Central memory CD4-positive, alpha-beta T cell (primary cell): ENCODE measurements around the gene CCDC198.

Source experiments
- DNase-seq: peaks from one replicate; pipeline ENCODE4 v3.0.0; 2022
- total RNA-seq, 3 experiments: gene quantifications; one replicate each; lab custom pipeline; 2026; lab: John Stamatoyannopoulos, UW

Gene CCDC198, protein sequence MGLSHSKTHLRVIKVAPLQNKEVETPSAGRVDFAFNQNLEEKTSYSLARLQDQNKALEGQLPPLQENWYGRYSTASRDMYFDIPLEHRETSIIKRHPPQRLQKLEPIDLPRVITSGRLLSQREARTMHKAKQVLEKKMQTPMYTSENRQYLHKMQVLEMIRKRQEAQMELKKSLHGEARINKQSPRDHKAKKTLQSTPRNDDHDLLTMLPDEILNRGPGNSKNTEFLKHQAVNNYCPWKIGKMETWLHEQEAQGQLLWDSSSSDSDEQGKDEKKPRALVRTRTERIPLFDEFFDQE
- 0 reads per million in 3 experiments for total RNA-seq

DNA sequence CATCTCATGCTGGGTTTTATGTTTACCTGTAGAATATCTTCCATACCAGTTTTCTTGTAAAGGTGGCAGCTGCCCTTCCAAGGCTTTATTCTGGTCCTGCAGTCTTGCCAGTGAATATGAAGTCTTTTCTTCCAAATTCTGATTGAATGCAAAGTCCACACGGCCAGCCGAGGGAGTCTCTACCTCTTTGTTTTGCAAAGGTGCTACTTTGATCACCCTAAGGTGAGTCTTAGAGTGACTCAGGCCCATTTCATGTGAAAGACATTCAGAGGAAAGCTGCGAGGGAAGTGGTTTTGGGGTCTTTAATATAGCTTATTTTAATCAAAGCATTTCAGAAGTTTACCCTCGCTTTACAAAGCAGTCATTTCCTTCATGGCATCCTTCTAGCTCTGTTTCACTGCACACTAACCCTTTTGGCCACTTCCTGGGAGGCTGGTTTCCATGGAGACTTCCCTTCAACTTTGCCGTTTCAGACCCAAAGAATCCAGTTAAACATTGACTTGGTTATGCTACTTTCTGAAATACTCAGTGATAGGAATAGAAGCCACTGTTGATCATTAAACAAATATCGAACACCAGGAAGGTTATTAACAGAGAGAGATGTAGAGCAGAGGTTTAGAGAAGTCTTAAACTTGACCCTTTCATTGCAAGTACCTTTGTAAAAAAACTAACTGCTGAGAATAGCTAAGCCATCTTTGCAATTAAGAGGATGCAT, at the start of gene CCDC198:
TSS of gene CCDC198 (minus strand) at position 391 of the 715 bp plus-strand sequence. CDS start at position 249, 142 bp downstream.
- DNase-seq, result no peak

DNA sequence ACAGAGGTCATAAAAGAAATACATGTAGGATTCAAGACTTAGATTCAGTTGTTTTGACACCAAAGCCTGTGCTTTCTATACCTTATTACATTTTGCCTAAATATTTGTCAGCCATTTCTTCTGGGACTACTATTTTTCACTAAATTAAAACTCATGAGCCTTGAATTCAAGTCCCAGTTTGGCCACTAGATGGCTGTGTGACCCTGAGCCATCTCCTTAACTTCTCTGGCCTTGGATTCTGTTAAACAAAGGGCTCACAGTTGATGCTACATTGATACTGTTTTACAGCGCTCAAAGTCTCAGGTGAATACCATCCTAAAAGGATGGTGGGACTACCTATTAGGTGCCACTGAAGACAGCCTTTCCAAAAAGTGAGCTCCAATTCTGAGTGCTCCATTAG, 39.6 kb upstream of the CCDC198 start:
- DNase-seq, result no peak

DNA sequence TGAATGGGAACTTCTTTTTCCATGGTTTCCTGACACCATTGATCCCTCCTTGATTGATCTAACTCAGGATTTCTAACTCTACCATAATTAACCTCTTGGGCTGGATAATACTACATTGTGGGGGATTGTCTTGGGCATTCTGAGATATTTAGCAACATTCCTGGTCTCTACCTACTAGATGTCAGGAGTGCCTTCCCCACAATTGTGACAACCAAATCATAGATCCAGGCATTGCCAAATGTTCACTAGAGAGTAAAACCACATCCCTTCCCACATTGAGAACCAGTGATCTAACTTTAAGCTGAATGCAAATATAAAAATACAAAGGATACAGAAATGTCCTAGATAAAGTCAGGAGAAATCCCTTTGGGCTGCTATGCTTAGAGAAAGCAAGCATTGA, 36.9 kb upstream of the CCDC198 start:
- no peak for DNase-seq

DNA sequence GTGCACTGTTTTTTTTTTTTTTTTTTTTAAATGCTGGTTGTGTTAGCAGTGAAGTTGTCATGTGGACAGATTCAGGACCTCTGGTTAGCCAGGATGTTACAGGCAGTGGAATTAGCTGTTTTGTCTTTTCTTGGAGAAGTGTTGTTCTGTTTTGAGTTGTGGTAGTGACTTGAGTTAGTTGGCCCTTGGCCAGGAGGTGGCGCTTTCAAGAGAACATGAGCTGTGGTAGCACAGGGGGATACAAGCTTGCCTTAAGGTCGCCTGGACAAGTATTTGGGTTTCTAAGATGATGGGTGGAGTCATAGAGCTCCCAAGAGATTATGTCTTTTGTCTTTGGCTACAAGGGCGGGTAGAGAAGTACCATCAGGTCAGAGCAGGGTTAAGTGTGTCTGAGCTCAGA, 33.3 kb upstream of the CCDC198 start:
- no peak for DNase-seq

DNA sequence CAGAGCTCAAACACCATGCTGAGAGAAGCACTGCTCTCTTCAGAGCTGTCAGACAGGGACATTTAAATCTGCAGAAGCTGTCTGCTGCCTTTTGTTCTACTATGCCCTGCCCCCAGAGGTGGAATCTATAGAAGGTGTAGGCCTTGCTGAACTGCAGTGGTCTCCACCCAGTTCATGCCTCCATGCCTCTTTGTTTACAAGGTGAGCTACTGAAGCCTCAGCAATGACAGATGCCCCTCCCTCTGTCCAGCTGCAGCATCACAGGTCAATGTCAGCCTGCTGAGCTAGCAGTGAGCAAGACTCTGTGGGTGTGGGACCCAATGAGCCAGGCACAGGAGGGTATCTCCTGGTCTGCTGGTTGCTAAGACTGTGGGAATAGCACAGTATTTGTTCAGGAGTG, 25.4 kb upstream of the CCDC198 start:
- no peak for DNase-seq

DNA sequence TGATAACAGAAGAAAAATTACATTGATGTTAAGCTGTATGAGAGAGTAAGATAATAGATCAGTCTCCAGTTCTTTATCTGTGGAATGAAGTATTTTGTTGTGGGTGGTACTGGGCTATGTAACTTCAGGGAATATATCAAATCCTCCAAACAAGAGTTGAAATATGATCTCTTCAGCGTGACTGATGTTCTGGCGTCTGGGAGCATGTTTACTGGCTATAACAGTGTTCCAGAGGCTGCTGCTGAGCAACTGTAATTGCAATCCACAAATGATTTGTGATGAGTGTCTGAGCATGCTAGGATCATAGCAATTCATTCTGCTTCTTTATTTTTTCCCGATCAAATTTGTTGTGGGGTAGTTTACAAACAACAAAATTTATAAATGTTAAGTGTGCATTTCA, 18.6 kb upstream of the CCDC198 start:
- no peak for DNase-seq

DNA sequence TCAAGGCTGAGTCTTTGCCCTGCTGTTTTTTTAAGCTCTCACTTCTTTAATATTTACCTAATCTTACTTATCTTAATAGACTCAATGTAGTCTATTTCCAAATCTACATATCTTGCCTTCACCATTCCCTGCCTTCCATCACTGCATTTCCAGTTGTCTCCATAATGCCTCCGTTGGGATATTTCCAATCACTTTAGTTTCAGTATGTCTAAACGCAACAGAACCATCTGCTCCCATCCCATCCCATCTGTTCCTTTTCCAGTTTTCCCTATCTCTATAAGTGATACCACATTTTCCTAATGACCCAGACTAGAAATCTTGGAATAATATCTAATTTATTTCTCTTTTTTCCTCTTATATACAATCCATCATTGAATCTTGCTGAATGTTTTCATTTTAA, 15.1 kb upstream of the CCDC198 start:
- no peak for DNase-seq

DNA sequence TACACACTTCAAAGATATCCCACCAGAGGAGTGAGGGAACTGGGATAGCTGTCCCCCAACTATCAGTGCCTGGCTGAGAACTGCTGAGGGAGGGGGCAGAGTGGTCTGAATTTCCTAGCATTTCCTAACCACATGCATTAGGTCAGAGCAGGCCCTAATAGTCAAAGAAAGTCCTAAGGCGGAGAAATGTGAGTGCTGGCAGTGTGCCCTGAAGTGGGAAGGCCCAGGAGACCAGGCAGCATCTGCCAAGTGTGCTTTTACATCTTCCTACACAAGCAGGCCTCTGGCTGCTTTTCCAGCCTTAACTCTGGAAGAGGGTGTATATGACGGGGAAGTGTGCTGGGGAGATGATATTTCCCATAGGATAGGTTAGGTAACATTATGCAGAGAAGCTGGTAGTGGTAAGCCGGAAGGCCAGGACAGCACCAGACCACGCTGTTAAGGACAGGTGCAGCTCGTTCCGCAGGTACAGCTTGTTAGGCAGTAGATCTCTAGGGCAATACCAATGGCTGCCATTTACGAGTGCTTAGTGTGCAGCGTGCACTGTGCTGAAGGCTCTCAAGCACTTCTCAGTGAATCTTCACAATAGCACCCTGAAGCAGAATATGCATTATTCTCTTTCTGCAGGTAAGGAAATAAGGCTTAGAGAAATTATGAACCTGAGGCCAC, 9.1 kb upstream of the CCDC198 start:
- DNase-seq, result no peak

DNA sequence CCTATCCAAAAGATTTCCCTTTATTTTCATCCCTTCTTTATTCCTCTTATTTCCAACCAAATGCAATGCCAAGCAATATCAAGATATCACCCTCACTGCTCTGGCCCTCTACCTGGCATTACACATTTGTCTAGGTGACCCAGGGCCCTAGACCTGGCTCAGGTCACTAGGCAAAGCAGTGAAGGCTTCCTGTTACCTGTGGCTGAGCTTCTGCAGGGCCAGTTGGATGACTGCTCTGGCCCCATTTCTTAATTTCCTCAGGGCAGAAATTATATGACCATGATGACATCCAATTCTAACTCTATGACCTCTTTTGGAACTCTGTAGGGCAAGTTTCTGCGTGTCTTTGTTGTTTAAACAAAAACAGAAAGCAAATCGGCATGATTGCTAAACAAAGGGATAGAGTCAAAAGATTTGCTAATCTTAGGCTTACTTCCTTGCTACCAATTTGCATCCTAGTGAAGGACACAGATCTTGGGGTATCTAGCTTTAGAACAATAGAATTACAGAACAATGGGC, 7.4 kb upstream of the CCDC198 start:
- DNase-seq, result no peak

DNA sequence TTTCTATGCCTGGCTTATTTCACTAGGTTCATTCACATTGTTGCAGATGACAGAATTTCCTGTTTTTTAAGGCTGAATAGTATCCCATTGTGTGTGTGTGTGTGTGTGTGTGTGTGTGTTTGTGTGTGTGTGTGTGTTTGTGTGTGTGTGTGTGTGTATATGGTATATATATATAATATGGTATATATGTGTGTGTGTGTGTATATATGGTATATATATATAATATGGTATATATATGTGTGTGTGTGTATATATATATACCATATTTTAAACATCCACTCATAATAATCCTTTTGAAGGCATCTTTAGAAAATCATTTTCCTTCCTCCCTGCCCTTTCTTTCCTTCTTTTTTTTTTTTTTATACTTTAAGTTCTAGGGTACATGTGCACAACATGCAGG, 5.0 kb upstream of the CCDC198 start:
- DNase-seq, result no peak

DNA sequence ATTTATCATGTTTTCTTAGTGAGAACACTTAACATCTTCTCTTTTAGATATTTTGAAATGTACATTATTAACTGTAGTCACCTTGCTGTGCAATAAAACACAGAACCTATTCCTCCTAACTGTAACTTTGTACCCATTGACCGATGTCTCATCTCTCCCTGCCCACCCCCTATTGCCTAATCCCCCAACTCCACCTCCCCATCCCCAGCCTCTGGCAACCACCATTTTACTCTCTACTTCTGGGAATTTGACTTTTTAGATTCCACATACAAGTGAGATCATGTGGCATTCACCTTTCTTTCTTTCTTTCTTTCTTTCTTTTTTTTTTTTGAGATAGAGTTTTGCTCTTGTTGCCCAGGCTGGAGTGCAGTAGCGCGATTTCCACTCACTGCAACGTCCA, 4.4 kb upstream of the CCDC198 start:
- DNase-seq, result no peak

DNA sequence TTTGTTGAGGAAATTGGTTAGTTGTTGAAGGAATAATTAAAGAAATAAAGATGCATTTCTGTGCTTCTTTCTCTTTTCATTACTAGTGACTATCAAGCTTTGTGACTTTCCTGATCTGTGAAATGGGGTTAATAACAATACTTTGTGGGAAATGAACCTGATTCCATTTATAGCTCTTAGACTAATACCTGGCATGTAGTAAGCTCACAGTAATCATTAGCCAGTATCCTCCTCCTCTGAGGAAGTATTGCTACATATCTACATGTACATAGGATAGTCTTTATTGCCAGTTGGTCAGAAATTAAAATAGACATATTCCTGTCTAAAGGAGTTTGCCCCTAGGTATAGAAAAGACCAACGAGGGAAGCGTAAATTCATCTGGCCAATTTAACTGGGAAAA, 1.8 kb upstream of the CCDC198 start:
- DNase-seq, result no peak

DNA sequence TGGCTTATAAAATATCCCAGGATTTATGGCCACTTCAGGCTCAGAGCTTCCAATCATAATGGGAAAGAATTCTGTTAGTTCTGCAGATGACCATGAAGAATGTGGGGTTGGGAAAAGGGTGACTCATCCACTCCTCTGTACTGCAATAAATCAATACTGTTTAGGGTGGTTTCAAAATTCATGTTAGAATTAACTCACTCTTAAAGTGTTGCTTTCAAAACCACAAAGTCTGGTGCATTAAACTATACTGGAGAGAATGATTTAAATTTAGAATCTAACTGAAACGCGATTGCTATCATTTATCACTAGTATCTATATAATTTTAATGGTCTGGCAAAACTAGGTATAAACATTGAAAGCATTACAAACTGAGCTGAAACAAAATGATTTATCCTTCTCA, 798 bp downstream of the CCDC198 start:
- DNase-seq, result no peak

DNA sequence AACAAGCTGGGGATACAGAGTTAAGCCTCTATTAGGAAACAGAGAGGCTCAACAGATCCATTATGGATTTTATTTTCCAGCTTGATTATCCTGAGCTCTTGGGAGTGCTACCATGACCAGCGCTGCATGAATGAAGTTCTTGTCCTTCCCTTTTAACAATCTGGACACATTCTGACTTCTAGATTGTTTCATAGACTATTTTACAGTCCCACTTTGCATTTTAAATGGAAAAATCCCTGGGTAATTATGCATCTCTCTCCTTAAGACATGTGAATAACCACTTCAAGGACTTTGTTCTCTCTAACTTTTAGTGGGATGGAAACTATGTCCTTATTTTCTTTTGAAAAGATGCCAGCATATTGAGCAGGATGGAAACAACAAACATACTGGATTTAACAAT, 2.0 kb downstream of the CCDC198 start:
- DNase-seq, result no peak

DNA sequence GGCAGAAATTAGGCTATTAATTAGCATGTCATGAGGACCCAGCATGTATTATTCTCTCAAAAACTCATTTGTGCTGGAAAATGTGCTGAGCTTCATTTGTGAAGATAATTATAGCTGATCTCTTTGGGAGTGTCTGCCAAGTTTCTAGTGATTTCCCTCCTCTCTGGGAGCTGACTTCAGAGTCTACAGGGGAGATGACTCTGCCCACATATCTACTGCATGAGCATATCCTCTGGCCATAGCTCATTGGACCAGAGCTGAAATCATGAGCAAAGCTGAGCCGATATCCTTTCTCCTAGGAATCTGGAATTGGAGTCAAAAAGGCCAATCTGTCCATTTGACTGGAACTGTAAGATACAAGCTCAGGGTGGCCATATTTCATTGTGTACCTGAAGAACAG, 5.9 kb downstream of the CCDC198 start:
- DNase-seq, result no peak

DNA sequence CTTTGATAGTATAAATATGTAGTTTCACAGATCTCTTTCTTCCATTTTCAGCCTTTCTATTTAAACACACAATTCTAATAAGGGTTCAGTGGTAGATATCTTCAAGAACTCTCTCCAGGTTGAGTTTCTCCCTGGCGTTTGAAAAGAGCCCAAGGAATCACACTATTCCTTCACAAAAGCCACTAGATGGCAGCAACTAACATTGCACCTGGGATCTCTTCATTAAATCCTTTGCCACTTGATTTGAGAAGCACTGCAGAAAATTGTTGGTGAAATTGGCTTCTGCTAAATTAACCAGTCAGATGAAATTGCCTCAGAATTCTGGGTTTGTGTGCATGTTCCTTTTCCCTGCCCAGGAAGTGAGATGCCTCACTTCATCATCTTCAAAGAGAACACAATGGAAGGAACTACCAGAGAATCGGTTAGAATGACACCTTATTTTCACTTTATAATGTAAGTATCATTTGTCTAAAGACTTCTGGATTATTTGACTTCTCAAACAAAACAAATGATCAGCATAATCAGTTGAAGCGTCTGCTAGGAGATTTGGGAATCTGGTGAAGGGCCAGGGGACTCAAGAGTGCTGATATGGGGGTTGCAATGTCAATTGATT, 6.8 kb downstream of the CCDC198 start:
- DNase-seq, result no peak

DNA sequence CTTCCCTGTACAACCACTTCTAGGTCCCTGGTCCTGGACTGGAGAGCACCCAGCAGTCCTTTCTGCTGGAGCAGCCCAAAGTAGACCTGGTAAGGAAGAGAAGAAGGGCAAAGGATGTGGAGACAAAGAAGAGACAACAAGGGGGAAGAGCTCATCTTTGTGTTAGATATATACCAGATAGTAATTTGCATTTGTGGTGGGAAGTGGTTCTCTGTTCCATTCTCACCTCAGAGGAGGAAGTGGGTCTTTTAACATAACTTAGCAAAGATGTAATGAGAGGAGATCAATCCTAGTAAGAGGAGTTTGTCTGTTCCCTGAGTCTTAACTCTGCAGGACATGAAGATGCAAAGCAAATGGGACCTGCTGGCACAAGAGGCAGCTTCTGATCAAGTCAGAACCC, 8.0 kb downstream of the CCDC198 start:
- DNase-seq, result no peak

DNA sequence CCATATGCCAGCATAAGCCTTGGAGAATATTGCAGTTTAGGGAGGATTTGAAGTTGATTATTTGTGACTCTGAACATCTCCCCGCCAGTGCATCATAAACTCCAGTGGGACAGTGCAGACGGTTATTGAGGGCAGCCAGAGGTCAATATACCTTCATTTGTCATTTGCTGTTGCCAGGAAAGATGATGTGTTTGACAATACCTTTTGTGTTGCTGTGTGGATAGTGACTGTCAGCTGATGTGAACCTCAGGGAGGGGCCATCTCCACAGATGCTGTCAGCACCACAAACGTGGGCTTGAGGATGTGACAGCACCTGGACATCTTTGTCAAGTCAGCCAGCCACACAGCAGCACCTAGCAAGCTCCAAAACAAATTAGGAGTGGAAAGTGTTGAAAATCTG, 11.5 kb downstream of the CCDC198 start:
- no peak for DNase-seq

DNA sequence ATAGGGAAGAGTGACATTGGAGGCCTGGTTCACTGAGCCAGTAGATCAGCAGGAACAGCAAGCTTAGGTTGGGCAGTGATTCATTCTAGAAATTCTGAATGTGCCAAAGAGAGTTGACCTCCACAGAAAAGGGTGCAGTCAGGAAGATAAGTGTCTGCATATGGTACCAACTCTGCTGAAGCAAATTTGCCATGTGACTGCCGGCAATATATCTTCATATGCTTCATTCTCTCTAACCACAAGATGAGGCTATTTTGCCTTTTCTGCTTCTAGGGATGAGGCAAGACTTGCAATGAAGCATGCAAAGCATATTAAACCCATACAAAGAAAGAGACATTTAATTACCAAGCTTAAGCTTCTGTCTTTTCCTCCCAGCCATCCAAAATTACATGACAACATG, 13.6 kb downstream of the CCDC198 start:
- DNase-seq, result no peak

DNA sequence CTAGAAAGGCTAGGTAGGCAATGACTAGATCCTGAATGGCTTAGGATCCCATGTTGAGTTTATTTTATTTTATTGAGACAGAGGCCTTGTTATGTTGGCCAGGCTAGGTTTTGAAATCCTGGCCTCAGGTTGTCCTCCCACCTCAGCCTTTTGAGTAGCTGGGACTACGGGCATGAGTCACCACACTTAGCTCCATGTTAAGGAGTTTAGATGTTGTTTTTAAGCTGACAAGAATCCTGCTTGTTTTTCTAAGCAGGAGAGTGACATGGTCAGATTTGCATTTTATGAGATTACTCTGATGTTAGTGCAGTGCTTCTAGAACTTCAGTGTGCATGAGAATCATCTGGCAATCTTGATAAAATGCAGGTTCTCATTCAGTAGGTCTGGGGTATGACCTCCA, 14.5 kb downstream of the CCDC198 start:
- DNase-seq, result no peak

DNA sequence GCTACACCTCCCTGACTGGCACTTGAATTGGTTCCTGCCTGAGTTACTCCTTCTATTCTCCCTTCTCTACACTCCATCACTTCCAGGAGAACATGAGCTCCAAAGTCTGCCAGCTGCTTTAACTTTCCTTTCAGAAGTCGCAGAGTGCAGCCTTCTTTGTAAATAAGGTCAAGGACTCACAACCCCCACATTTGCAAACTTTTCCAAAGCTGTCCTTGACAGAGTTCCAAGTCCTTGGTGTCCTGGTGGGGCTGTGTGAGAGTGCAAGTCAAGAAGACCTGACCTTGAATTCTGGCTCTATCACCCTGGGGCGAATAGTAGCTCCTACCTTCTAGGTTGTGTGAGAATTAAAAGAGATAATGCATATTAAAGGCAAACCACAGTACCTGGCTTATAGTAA, 15.6 kb downstream of the CCDC198 start:
- no peak for DNase-seq

DNA sequence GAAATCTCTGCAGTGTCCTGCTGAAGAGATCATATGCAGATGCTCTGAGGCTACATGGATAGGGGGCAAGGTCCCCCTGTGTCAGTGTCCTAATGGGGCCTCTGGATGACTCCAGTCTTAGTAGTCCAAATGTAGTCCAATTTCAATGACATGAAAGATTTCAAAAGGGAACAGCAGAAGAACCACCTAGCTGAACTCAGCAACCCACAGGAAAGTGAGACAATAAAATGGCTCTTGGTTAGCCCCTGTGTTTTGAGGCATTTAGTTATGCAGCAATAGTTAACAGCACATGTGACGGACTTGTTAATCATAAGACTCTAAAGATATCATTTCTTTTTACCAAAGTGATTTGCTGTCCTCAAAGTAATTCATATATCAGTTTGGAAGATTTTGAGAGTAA, 22.7 kb downstream of the CCDC198 start:
- DNase-seq, result no peak

DNA sequence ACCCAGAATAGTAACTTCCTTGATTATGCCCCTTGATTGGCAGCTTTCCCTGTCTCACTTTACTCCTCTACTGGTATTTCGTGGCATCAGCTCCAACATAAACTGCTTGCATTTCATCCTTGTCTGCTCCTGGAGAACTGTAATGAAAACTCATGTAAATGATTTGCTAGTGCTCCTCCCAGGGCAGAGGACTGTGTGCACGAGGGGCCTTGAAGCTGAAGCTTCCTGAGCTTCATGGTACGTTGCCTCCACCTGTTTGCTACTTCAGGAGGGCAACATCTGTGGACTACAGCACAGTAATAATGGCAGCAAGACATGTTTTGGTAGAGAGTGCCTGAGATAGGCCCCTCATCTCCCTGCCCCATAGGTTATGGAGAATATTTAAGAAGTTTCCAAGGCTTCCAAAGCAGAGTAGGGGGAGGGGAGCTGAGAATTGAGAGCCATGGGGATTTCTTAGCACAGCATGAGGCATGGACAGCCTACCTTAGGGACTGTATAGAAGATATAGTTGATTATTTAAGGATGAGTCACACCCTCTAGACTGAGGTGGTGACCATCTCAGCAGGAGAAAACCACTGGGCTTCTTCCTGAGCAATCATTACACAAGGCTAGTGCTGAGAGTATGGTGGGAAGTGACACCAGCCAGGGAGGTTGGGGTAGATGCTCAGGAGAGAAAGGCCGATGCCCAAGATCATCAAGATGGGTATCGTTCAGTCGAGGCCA, 29.5 kb downstream of the CCDC198 start:
- DNase-seq, result no peak
